ENCODE measurements around the gene ADPRHL1. TPM values are rescaled to one million over a fixed set of nuclear protein-coding genes. Genes with fewer than 3 reads are reported as not detected.

The ADPRHL1 gene
- polyA plus RNA-seq, 1 donor (not counting 4 experiments of a cell fraction or from before 2014, with no cell fraction given) = 1.2 TPM

- no peak overlapping the region for H3K4me2 ChIP-seq (ENCODE audit: control insufficient read depth, extremely low read depth, insufficient read depth, low read depth, low read length)
- H3K79me2 ChIP-seq (ENCODE audit: control insufficient read depth, insufficient read depth, low read length) = no peaks in the 10 kb centered on the region
- no peak overlapping the region for H3K4me3 ChIP-seq (ENCODE audit: control insufficient read depth in 2 of 3, extremely low read depth in 1 of 3, insufficient read depth in 2 of 3, low read depth in 1 of 3, low read length in 3 of 3)
- dilution Hi-C loops (cut with MboI; ENCODE audit: extremely low pct_ligation_motif_present, low sequenced_read_pairs) = no loop called here
- no peaks in the 10 kb centered on the region for H4K20me1 ChIP-seq (ENCODE audit: control insufficient read depth, extremely low read depth, insufficient read depth, low read length)
- no peaks in the 10 kb centered on the region for H3K9me3 ChIP-seq (ENCODE audit: control insufficient read depth, low read depth, low read length)
- H3K27me3 ChIP-seq (ENCODE audit: control insufficient read depth, extremely low read depth, insufficient read depth, low read length) = no peaks in the 10 kb centered on the region
- no peak overlapping the region for H2AFZ ChIP-seq (ENCODE audit: control insufficient read depth, low read length)
- no peak for DNase-seq (ENCODE audit: low read depth, low spot score)
- H3K4me1 ChIP-seq (ENCODE audit: control insufficient read depth, extremely low read depth, insufficient read depth, low read length) = no peaks in the 10 kb centered on the region
- FAIRE-seq = no peak
- H3K9ac ChIP-seq (ENCODE audit: control insufficient read depth, extremely low read depth, insufficient read depth, low read length) = no peak overlapping the region
- H3K27ac ChIP-seq (ENCODE audit: control insufficient read depth, insufficient read depth, low read length) = no peak overlapping the region
- peaks cover 2 to 12% of the 10 kb centered on the region in 2 experiments for H3K36me3 ChIP-seq (ENCODE audit: control insufficient read depth in 2 of 2, extremely low read depth in 1 of 2, insufficient read depth in 2 of 2, low read length in 2 of 2)
- TF ChIP-seq EZH2 (IDR thresholded peaks at IDR 0.05; ENCODE audit: low read length) = no peak
- TF ChIP-seq CTCF (optimal IDR thresholded peaks at IDR 0.05 in 1 of 3, IDR thresholded peaks at IDR 0.05 in 1 of 3, conservative IDR thresholded peaks at IDR 0.05 in 1 of 3; ENCODE audit: extremely low read depth in 1 of 3, insufficient read depth in 2 of 3, low read length in 3 of 3) = no peak
- no peaks in the 10 kb centered on the region for H3K9me1 ChIP-seq (ENCODE audit: control insufficient read depth, extremely low read depth, insufficient read depth, low read length)
Observed at GRCh38 chr13:113464476-113464875, 11.2 kb upstream of the ADPRHL1 start.

- FAIRE-seq (no peak), DNase-seq (ENCODE audit: low read depth, low spot score) (no peak)
- no peak for TF ChIP-seq CTCF (optimal IDR thresholded peaks at IDR 0.05 in 1 of 3, IDR thresholded peaks at IDR 0.05 in 1 of 3, conservative IDR thresholded peaks at IDR 0.05 in 1 of 3; ENCODE audit: extremely low read depth in 1 of 3, insufficient read depth in 2 of 3, low read length in 3 of 3)
- TF ChIP-seq EZH2 (IDR thresholded peaks at IDR 0.05; ENCODE audit: low read length) = no peak
- H3K36me3 ChIP-seq (ENCODE audit: control insufficient read depth in 2 of 2, extremely low read depth in 1 of 2, insufficient read depth in 2 of 2, low read length in 2 of 2) = peaks cover 18 to 19% of the 10 kb centered on the region in 2 experiments
- H3K9me3 ChIP-seq (ENCODE audit: control insufficient read depth, low read depth, low read length) = no peaks in the 10 kb centered on the region
- H2AFZ ChIP-seq (ENCODE audit: control insufficient read depth, low read length) = no peak overlapping the region
- H3K27ac ChIP-seq (ENCODE audit: control insufficient read depth, insufficient read depth, low read length) = no peak overlapping the region
- H3K27me3 ChIP-seq (ENCODE audit: control insufficient read depth, extremely low read depth, insufficient read depth, low read length) = no peaks in the 10 kb centered on the region
- H3K4me1 ChIP-seq (ENCODE audit: control insufficient read depth, extremely low read depth, insufficient read depth, low read length) = no peaks in the 10 kb centered on the region
- no peaks in the 10 kb centered on the region for H3K9me1 ChIP-seq (ENCODE audit: control insufficient read depth, extremely low read depth, insufficient read depth, low read length)
- H3K79me2 ChIP-seq (ENCODE audit: control insufficient read depth, insufficient read depth, low read length) = no peaks in the 10 kb centered on the region
- H3K4me3 ChIP-seq (ENCODE audit: control insufficient read depth in 2 of 3, extremely low read depth in 1 of 3, insufficient read depth in 2 of 3, low read depth in 1 of 3, low read length in 3 of 3) = no peak overlapping the region
- no peak overlapping the region for H3K9ac ChIP-seq (ENCODE audit: control insufficient read depth, extremely low read depth, insufficient read depth, low read length)
- H3K4me2 ChIP-seq (ENCODE audit: control insufficient read depth, extremely low read depth, insufficient read depth, low read depth, low read length) = no peak overlapping the region
- peaks cover 2% of the 10 kb centered on the region for H4K20me1 ChIP-seq (ENCODE audit: control insufficient read depth, extremely low read depth, insufficient read depth, low read length)
- dilution Hi-C loops (cut with MboI; ENCODE audit: extremely low pct_ligation_motif_present, low sequenced_read_pairs) = no loop called here
Observed at GRCh38 chr13:113461022-113461751, 7.9 kb upstream of the ADPRHL1 start.

Data from keratinocyte (primary cell).